Measurements from ENCODE around the gene TMEM214.

TMEM214 gene

GRCh38 chr2:27076323-27076722 is 43.6 kb downstream of the TMEM214 start:
- Histone ChIP-seq H3K9ac (ENCODE audit: low read length) (no peak overlapping the region), H3K4me1 (ENCODE audit: control insufficient read depth, insufficient read depth, low read length) (peaks cover 25% of the 10 kb centered on the region)

DNA sequence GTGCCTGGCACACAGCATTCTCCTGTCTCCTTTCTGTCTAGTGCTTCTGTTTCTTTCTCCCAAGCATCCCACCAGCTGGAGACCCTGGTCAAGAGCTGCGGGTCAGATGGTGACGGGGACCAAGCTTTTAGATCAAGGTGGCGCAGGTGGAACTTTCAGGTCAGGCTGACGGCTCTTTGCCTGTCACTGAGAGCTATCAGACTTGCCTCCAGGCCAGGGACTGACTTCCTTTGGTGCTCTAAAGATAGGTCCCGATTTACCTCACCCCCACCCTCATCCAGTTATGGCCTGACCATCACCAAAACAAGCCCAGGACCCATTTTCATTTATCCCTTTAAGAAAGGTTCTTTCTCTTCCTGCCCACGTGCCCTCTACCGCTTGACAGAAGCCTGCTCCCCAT is 44.5 kb downstream of the TMEM214 start:
- Histone ChIP-seq H3K4me1 (ENCODE audit: control insufficient read depth, insufficient read depth, low read length) (peaks cover 30% of the 10 kb centered on the region), H3K4me3 (ENCODE audit: low read length) (no peak overlapping the region), H3K9ac (ENCODE audit: low read length) (no peak overlapping the region), H3K36me3 (ENCODE audit: control insufficient read depth, insufficient read depth, low read length) (no peaks in the 10 kb centered on the region), H3K27me3 (ENCODE audit: control insufficient read depth, insufficient read depth, low read length) (peaks cover 7% of the 10 kb centered on the region), H3K9me3 (ENCODE audit: control insufficient read depth, low read length) (no peaks in the 10 kb centered on the region)

More at GRCh38 chr2:27076323-27076722, 43.6 kb downstream of the TMEM214 start:
- Histone ChIP-seq H3K27me3 (ENCODE audit: control insufficient read depth, insufficient read depth, low read length) (peaks cover 7% of the 10 kb centered on the region), H3K9me3 (ENCODE audit: control insufficient read depth, low read length) (no peaks in the 10 kb centered on the region), H3K36me3 (ENCODE audit: control insufficient read depth, insufficient read depth, low read length) (no peaks in the 10 kb centered on the region), H3K4me3 (ENCODE audit: low read length) (no peak overlapping the region)

DNA sequence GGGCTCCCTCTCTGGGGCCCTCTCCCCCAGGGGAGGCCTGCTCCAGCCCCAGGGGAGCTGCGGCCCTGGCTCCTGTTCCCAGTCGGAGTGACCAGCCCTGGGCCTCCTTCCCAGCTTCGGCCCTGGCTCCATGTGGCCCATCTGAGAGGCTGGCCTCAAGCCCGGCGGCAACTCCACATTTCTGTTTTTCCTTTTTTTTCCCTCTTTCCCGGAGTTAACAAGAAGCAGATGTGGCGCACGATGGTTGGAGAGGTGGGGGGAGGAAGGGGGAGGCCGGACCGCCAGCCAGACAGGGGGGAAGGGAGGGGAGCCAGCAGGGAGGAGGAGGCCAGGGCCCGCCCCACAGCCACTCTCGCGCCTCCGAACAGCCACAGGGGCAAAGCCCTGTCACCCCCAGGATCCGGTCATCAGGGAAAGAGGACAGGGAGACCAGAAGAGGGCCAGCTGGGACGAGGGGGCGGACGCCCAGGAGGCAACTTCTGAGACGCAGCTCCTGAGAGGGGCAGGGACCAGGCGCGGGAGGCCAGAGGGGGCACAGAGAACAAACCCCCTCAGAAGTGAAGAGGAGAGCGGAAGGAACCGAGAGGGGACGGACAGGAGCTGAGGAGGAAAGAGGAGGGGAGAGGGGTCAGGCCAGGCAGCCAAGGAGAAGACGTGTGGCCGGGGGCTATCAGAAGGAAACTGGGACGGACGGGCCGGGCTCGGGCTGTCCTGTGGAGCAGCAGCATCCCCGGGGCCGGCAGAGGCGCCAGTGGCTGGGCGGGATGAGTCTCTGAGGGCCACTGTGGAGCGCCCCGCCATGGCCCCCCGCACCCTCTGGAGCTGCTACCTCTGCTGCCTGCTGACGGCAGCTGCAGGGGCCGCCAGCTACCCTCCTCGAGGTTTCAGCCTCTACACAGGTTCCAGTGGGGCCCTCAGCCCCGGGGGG is 45.8 kb downstream of the TMEM214 start, which contains the start of gene EMILIN1:
TSS of gene EMILIN1 (plus strand) at position 349 of the 928 bp plus-strand sequence. CDS start at position 800, 451 bp downstream.
- Histone ChIP-seq H3K9me3 (ENCODE audit: control insufficient read depth, low read length) (no peaks in the 10 kb centered on the region), H3K9ac (ENCODE audit: low read length) (peak within 1 kb of the TSS; percentile 55), H3K27me3 (ENCODE audit: control insufficient read depth, insufficient read depth, low read length) (peaks cover 7% of the 10 kb centered on the region), H3K4me1 (ENCODE audit: control insufficient read depth, insufficient read depth, low read length) (peaks cover 23% of the 10 kb centered on the region), H3K36me3 (ENCODE audit: control insufficient read depth, insufficient read depth, low read length) (no peaks in the 10 kb centered on the region), H3K4me3 (ENCODE audit: low read length) (no peak within 1 kb of the TSS)

GRCh38 chr2:27079233-27080139 is 46.7 kb downstream of the TMEM214 start:
- peak overlapping the region; percentile 55 for H3K9ac ChIP-seq (ENCODE audit: low read length)
- H3K27me3 ChIP-seq (ENCODE audit: control insufficient read depth, insufficient read depth, low read length): peaks cover 7% of the 10 kb centered on the region
- no peaks in the 10 kb centered on the region for H3K36me3 ChIP-seq (ENCODE audit: control insufficient read depth, insufficient read depth, low read length)
- no peak overlapping the region for H3K4me3 ChIP-seq (ENCODE audit: low read length)
- no peaks in the 10 kb centered on the region for H3K9me3 ChIP-seq (ENCODE audit: control insufficient read depth, low read length)
- peaks cover 23% of the 10 kb centered on the region for H3K4me1 ChIP-seq (ENCODE audit: control insufficient read depth, insufficient read depth, low read length)

- Histone ChIP-seq H3K4me3 (ENCODE audit: low read length) (no peak overlapping the region), H3K36me3 (ENCODE audit: control insufficient read depth, insufficient read depth, low read length) (no peaks in the 10 kb centered on the region), H3K4me1 (ENCODE audit: control insufficient read depth, insufficient read depth, low read length) (peaks cover 26% of the 10 kb centered on the region), H3K27me3 (ENCODE audit: control insufficient read depth, insufficient read depth, low read length) (peaks cover 7% of the 10 kb centered on the region), H3K9ac (ENCODE audit: low read length) (peak overlapping the region; percentile 7), H3K9me3 (ENCODE audit: control insufficient read depth, low read length) (no peaks in the 10 kb centered on the region)
These were observed 47.3 kb downstream of the TMEM214 start for GRCh38 chr2:27080140-27080469.

GRCh38 chr2:27080603-27080936 is 47.8 kb downstream of the TMEM214 start:
- no peak overlapping the region for H3K4me3 ChIP-seq (ENCODE audit: low read length)
- H3K9me3 ChIP-seq (ENCODE audit: control insufficient read depth, low read length): no peaks in the 10 kb centered on the region
- H3K36me3 ChIP-seq (ENCODE audit: control insufficient read depth, insufficient read depth, low read length): no peaks in the 10 kb centered on the region
- peaks cover 7% of the 10 kb centered on the region for H3K27me3 ChIP-seq (ENCODE audit: control insufficient read depth, insufficient read depth, low read length)
- peak overlapping the region; percentile 7 for H3K9ac ChIP-seq (ENCODE audit: low read length)
- H3K4me1 ChIP-seq (ENCODE audit: control insufficient read depth, insufficient read depth, low read length): peaks cover 31% of the 10 kb centered on the region

DNA sequence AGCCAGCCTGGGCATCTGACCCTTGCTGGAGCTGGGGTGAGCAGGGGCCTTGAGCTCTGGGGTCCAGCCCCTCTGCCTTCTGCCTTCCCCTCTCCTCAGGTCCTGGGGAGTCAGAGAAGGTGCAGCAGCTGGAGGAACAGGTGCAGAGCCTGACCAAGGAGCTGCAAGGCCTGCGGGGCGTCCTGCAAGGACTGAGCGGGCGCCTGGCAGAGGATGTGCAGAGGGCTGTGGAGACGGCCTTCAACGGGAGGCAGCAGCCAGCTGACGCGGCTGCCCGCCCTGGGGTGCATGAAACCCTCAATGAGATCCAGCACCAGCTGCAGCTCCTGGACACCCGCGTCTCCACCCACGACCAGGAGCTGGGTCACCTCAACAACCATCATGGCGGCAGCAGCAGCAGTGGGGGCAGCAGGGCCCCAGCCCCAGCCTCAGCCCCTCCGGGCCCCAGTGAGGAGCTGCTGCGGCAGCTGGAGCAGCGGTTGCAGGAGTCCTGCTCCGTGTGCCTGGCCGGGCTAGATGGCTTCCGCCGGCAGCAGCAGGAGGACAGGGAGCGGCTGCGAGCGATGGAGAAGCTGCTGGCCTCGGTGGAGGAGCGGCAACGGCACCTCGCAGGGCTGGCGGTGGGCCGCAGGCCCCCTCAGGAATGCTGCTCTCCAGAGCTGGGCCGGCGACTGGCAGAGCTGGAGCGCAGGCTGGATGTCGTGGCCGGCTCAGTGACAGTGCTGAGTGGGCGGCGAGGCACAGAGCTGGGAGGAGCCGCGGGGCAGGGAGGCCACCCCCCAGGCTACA is 49.4 kb downstream of the TMEM214 start:
- no peak overlapping the region for H3K4me3 ChIP-seq (ENCODE audit: low read length)
- peak overlapping the region; percentile 1 for H3K9ac ChIP-seq (ENCODE audit: low read length)
- peaks cover 35% of the 10 kb centered on the region for H3K4me1 ChIP-seq (ENCODE audit: control insufficient read depth, insufficient read depth, low read length)
- H3K27me3 ChIP-seq (ENCODE audit: control insufficient read depth, insufficient read depth, low read length): no peaks in the 10 kb centered on the region
- no peaks in the 10 kb centered on the region for H3K9me3 ChIP-seq (ENCODE audit: control insufficient read depth, low read length)
- H3K36me3 ChIP-seq (ENCODE audit: control insufficient read depth, insufficient read depth, low read length): no peaks in the 10 kb centered on the region

GRCh38 chr2:27082773-27083409 is 50.1 kb downstream of the TMEM214 start:
- H3K27me3 ChIP-seq (ENCODE audit: control insufficient read depth, insufficient read depth, low read length): peaks cover 6% of the 10 kb centered on the region
- no peak overlapping the region for H3K4me3 ChIP-seq (ENCODE audit: low read length)
- no peak overlapping the region for H3K9ac ChIP-seq (ENCODE audit: low read length)
- peaks cover 40% of the 10 kb centered on the region for H3K4me1 ChIP-seq (ENCODE audit: control insufficient read depth, insufficient read depth, low read length)
- no peaks in the 10 kb centered on the region for H3K36me3 ChIP-seq (ENCODE audit: control insufficient read depth, insufficient read depth, low read length)
- H3K9me3 ChIP-seq (ENCODE audit: control insufficient read depth, low read length): no peaks in the 10 kb centered on the region

DNA sequence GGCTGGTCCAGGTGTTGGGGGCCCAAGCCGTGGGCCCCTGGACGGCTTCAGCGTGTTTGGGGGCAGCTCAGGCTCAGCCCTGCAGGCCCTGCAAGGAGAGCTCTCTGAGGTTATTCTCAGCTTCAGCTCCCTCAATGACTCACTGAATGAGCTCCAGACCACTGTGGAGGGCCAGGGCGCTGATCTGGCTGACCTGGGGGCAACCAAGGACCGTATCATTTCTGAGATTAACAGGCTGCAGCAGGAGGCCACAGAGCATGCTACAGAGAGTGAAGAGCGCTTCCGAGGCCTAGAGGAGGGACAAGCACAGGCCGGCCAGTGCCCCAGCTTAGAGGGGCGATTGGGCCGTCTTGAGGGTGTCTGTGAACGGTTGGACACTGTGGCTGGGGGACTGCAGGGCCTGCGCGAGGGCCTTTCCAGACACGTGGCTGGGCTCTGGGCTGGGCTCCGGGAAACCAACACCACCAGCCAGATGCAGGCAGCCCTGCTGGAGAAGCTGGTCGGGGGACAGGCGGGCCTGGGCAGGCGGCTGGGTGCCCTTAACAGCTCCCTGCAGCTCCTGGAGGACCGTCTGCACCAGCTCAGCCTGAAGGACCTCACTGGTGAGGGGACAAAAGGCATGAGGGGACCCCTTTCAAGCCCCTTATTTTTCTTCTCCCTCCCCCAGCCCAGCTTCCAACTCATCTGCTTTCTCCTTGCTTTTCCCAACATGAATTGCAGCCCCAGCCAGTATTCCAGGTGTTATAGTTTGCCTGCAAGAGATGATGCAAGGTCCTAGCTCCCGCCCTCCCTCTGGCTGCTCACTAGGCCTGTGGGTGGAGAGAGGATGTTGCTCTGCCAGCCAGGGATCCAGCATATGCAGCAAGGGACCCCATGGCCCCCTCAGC is 50.9 kb downstream of the TMEM214 start:
- no peak overlapping the region for H3K4me3 ChIP-seq (ENCODE audit: low read length)
- H3K36me3 ChIP-seq (ENCODE audit: control insufficient read depth, insufficient read depth, low read length): no peaks in the 10 kb centered on the region
- H3K4me1 ChIP-seq (ENCODE audit: control insufficient read depth, insufficient read depth, low read length): peaks cover 40% of the 10 kb centered on the region
- H3K9me3 ChIP-seq (ENCODE audit: control insufficient read depth, low read length): no peaks in the 10 kb centered on the region
- H3K9ac ChIP-seq (ENCODE audit: low read length): no peak overlapping the region
- peaks cover 6% of the 10 kb centered on the region for H3K27me3 ChIP-seq (ENCODE audit: control insufficient read depth, insufficient read depth, low read length)

DNA sequence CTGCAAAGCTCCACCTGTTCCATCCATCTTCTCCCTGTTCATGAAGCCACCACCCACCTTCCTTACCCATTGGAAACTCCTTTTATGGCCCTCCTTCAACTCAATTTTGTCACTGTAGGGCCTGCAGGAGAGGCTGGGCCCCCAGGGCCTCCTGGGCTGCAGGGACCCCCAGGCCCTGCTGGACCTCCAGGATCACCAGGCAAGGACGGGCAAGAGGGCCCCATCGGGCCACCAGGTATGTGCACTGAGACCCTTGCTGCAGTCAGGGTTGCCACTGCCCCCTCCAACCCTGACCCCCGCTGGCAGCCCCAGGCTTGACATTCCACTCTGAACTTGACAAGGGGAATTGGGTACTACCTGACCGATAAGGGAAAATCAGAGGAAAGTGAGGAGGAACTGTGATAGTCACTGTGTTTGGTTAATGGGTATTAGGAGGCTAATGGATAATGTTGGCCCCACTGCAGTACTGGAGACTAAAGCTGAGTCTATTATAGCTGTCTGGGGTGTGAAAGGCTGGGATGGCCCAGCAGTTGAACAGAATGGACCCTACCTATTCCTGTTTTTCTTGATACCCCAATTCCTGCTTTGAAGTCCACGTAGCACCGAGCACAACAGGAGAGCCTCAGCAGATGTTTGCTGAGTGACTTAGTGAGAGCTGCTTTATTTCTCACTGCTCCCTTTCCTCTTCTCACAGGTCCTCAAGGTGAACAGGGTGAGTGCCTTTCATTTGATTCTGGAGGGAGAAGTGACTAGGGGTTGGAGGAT is 51.7 kb downstream of the TMEM214 start:
- H3K4me1 ChIP-seq (ENCODE audit: control insufficient read depth, insufficient read depth, low read length): peaks cover 40% of the 10 kb centered on the region
- no peak overlapping the region for H3K9ac ChIP-seq (ENCODE audit: low read length)
- no peak overlapping the region for H3K4me3 ChIP-seq (ENCODE audit: low read length)
- no peaks in the 10 kb centered on the region for H3K36me3 ChIP-seq (ENCODE audit: control insufficient read depth, insufficient read depth, low read length)
- H3K9me3 ChIP-seq (ENCODE audit: control insufficient read depth, low read length): no peaks in the 10 kb centered on the region
- peaks cover 6% of the 10 kb centered on the region for H3K27me3 ChIP-seq (ENCODE audit: control insufficient read depth, insufficient read depth, low read length)

Measured in mucosa of stomach (tissue), 1 donor.